OCI-LY7 (cell line): ENCODE data around the gene BST1. TPM values are rescaled to one million over a fixed set of nuclear protein-coding genes. Genes with fewer than 3 reads are reported as not detected.
A peak's percentile ranks its signal among the peaks of the same experiment; 100 is the strongest.

Experiments
- BruUV-seq: library from RNA; stranded (reverse); fragments of 400-500 nt; replicated peaks from 2 replicates; lab custom pipeline; 2021; lab: Mats Ljungman, UMichigan
- CTCF ChIA-PET: fragments of 300-600 bp; sonication (Branson Sonifier 250); formaldehyde crosslinking; loops from one replicate; lab custom pipeline; 2022; ENCODE audit warnings: antibody characterized with exemption; ENCODE audit not compliant: unreplicated experiment; lab: Charles Lee
- POLR2A ChIA-PET: fragments of 300-600 bp; sonication (Branson Sonifier 250); formaldehyde crosslinking; loops from one replicate; lab custom pipeline; 2022; ENCODE audit warnings: antibody characterized with exemption; lab: Charles Lee
- DNase-seq: peaks from one replicate; pipeline ENCODE4 v3.0.0-alpha.2; 2015; ENCODE audit warnings: low spot score
- H2AFZ ChIP-seq: fragments of 200-600 bp; sonication (generic), shearing (Covaris generic); 2 replicates; pipeline ENCODE4 v1.6.1; 2014; ENCODE audit warnings: mild to moderate bottlenecking, antibody characterized with exemption, low read length, moderate library complexity
- H3K27ac ChIP-seq: fragments of 200-600 bp; sonication (generic); 2 replicates; pipeline ENCODE4 v1.5.1; 2014; ENCODE audit warnings: mixed run types, low read depth, mild to moderate bottlenecking, moderate library complexity, low read length, inconsistent platforms; ENCODE audit not compliant: poor library complexity, severe bottlenecking
- H3K36me3 ChIP-seq: fragments of 200-600 bp; sonication (generic); 2 replicates; pipeline ENCODE4 v1.6.1; 2014; ENCODE audit warnings: mild to moderate bottlenecking, antibody characterized with exemption, low read length, moderate library complexity, mixed read lengths; ENCODE audit not compliant: insufficient read depth
- H3K4me1 ChIP-seq: fragments of 200-600 bp; sonication (generic); 2 replicates; pipeline ENCODE4 v1.5.1; 2014; ENCODE audit warnings: mild to moderate bottlenecking, low read length; ENCODE audit not compliant: insufficient read depth, poor library complexity, severe bottlenecking
- H3K4me2 ChIP-seq: fragments of 200-600 bp; sonication (generic); 2 replicates; pipeline ENCODE4 v1.6.1; 2014; ENCODE audit warnings: mild to moderate bottlenecking, low read length
- H3K4me3 ChIP-seq: fragments of 200-600 bp; sonication (generic); 2 replicates; pipeline ENCODE4 v1.5.1; 2014; ENCODE audit warnings: mild to moderate bottlenecking, low read depth, low read length; ENCODE audit not compliant: poor library complexity, severe bottlenecking
- H3K79me2 ChIP-seq: fragments of 200-600 bp; sonication (generic); 2 replicates; pipeline ENCODE4 v1.6.1; 2016; ENCODE audit warnings: low read depth, mild to moderate bottlenecking, low read length, moderate library complexity, mixed read lengths; ENCODE audit not compliant: insufficient read depth
- H3K9me2 ChIP-seq: fragments of 200-600 bp; sonication (generic); 2 replicates; pipeline ENCODE4 v1.6.1; 2016; ENCODE audit warnings: mild to moderate bottlenecking, low read length, mixed read lengths; ENCODE audit not compliant: insufficient read depth
- H3K9me3 ChIP-seq: fragments of 200-600 bp; sonication (generic); 2 replicates; pipeline ENCODE4 v1.6.1; 2014; ENCODE audit warnings: mild to moderate bottlenecking, mixed run types, low read length, mixed read lengths
- H4K20me1 ChIP-seq: fragments of 200-600 bp; sonication (generic); 2 replicates; pipeline ENCODE4 v1.6.1; 2014; ENCODE audit warnings: mild to moderate bottlenecking, antibody characterized with exemption, low read length, moderate library complexity, mixed read lengths; ENCODE audit not compliant: insufficient read depth
- EZH2phosphoT487 ChIP-seq: fragments of 200-600 bp; sonication (generic); IDR thresholded peaks from 2 replicates; pipeline ENCODE4 v1.6.1; 2018; ENCODE audit warnings: low read depth, borderline replicate concordance, mild to moderate bottlenecking, mixed run types, antibody characterized with exemption, low read length, moderate library complexity, mixed read lengths
- intact Hi-C: fragments of 100-400 bp; cut with micrococcal nuclease; formaldehyde crosslinking; loops from one replicate; pipeline ENCODE4 v1.10.0; 2022; ENCODE audit not compliant: unreplicated experiment
- total RNA-seq, 2 experiments: library from RNA; depleted of rRNA in 1 of 2; stranded (reverse); fragments of >200 nt in 1 of 2; shearing (Covaris generic) in 1 of 2; gene quantifications; 2 replicates each; pipeline ENCODE4 v1.2.3, GENCODE V29; 2014 to 2022
- TF ChIP-seq, protein P1 (sequence below): fragments of 200-600 bp; sonication (generic); conservative IDR thresholded peaks from 2 replicates; pipeline ENCODE4 v1.5.1; 2014; ENCODE audit warnings: mild to moderate bottlenecking, antibody characterized with exemption, low read length, moderate library complexity, mixed read lengths

The BST1 gene
- total RNA-seq, 2 experiments from 2014 or later = 0.21 to 0.50 TPM

DNA sequence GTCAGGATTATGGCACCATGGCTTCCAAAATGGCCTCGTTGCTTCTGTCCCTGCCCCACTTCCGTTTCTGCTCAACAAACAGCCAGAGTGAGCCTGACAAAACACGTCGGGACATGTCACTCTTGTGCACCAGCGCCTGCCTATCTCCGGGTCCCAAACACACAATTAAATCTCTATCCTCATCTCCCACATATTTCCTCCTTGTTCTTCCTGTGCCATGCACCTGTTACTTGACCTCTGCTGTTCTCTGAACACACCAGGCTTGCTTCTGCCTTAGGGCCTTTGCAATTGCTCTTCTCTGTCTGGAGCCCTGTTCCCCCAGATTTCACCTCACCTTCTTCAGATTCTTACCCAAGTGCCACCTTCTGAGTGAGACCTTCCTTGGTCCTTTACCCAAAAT, 62.5 kb downstream of the BST1 start:
- CTCF ChIA-PET = interaction anchor here (0.7 to 2.2 kb wide), 2 partner anchors 9 to 16 kb away, joined by 3 to 7 read pairs; no protein-coding TSS in a partner anchor
- POLR2A ChIA-PET = interaction anchor here (0.6 to 3.1 kb wide), 7 partner anchors 8 to 59 kb away, joined by 4 to 35 read pairs (median 8); no protein-coding TSS in a partner anchor
- Histone ChIP-seq H3K4me1 (peaks cover 40% of the 10 kb centered on the region), H3K9me3 (peaks cover 5% of the 10 kb centered on the region; the same call in 1 of the 2 replicates), H3K79me2 (no peaks in the 10 kb centered on the region), H3K4me2 (peak overlapping the region; percentile 74), H3K36me3 (no peaks in the 10 kb centered on the region), H3K4me3 (peak overlapping the region; percentile 43), H4K20me1 (no peaks in the 10 kb centered on the region), H3K9me2 (no peaks in the 10 kb centered on the region), H2AFZ (peak overlapping the region; percentile 88; the same call in 1 of the 2 replicates), H3K27ac (peak overlapping the region; percentile 85)
- DNase-seq = no peak
- no TSS peak for BruUV-seq
- no peak for TF ChIP-seq EZH2phosphoT487
- TF ChIP-seq, protein P1, sequence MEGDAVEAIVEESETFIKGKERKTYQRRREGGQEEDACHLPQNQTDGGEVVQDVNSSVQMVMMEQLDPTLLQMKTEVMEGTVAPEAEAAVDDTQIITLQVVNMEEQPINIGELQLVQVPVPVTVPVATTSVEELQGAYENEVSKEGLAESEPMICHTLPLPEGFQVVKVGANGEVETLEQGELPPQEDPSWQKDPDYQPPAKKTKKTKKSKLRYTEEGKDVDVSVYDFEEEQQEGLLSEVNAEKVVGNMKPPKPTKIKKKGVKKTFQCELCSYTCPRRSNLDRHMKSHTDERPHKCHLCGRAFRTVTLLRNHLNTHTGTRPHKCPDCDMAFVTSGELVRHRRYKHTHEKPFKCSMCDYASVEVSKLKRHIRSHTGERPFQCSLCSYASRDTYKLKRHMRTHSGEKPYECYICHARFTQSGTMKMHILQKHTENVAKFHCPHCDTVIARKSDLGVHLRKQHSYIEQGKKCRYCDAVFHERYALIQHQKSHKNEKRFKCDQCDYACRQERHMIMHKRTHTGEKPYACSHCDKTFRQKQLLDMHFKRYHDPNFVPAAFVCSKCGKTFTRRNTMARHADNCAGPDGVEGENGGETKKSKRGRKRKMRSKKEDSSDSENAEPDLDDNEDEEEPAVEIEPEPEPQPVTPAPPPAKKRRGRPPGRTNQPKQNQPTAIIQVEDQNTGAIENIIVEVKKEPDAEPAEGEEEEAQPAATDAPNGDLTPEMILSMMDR = no peak
- intact Hi-C loops = no loop called here

DNA sequence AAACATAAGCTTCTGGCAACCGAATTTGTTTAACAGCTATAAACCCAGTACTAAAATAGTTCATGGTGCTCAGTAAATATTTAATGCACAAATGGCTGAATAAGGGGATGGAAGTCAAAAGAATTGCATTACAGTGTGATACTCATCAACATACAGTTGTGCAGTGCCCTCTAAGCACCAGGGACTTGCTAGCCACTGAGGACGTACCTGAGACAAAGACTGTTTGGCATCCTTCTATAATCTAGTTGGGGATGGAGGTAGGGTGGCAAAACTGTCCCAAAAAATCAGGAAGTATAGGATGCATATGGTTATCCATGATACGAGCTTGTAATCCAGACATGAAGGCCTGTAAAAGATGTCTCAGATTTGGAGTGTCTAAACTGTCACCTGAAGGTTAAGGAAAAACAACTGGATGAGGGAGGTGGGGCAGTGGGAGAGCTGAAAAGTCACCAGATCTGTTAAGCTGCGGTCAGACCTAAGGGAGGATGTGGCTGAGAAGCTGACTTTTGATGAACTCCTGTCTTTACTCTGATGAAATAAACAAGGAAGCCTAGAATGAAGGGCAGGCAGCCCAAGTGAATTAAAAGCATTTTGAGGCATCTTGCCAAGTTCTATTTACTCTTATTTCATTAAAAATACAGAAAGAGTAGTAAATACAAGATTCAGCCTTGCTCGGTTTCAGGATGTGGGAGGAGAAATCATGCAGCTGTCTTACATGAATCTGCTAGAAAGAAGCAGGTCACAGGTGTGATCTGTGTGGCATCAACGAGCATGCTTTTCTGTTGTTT, 63.2 kb downstream of the BST1 start:
- no peaks in the 10 kb centered on the region for H3K79me2 ChIP-seq
- H3K4me2 ChIP-seq = peak overlapping the region; percentile 74
- intact Hi-C loops = loop anchor here (1.0 kb wide), 2 partner anchors 11 to 19 kb away; no protein-coding TSS in a partner anchor
- no peaks in the 10 kb centered on the region for H4K20me1 ChIP-seq
- H3K9me2 ChIP-seq = no peaks in the 10 kb centered on the region
- peaks cover 39% of the 10 kb centered on the region for H3K4me1 ChIP-seq
- H3K27ac ChIP-seq = peak overlapping the region; percentile 85
- H3K4me3 ChIP-seq = peak overlapping the region; percentile 43
- TF ChIP-seq, protein P1 = no peak
- no peak for TF ChIP-seq EZH2phosphoT487
- peak overlapping the region; percentile 88 for H2AFZ ChIP-seq
- BruUV-seq = no TSS peak
- CTCF ChIA-PET = interaction anchor here (0.7 to 2.2 kb wide), 4 partner anchors 10 to 19 kb away, joined by 3 to 7 read pairs (median 4); no protein-coding TSS in a partner anchor
- peaks cover 5% of the 10 kb centered on the region; the same call in 1 of the 2 replicates for H3K9me3 ChIP-seq
- POLR2A ChIA-PET = interaction anchor here (0.6 to 3.1 kb wide), 12 partner anchors 9 to 467 kb away, joined by 3 to 35 read pairs (median 6); no protein-coding TSS in a partner anchor
- peak; percentile 82 for DNase-seq
- H3K36me3 ChIP-seq = no peaks in the 10 kb centered on the region
